WTC11 (cell line): ENCODE data around the gene DHX9. TPM values are rescaled to one million over a fixed set of nuclear protein-coding genes. Genes with fewer than 3 reads are reported as not detected.

Source experiments
- ATAC-seq: fragments of 200-7000 bp; cut with Tn5 transposase; 2 replicates; pipeline ENCODE4 v1.10.0; 2021; ENCODE audit warnings: mild to moderate bottlenecking, moderate library complexity
- CTCF ChIA-PET: fragments of 300-600 bp; sonication (Branson Sonifier 250); formaldehyde crosslinking; loops from one replicate; lab custom pipeline; 2021; ENCODE audit warnings: antibody characterized with exemption; lab: Charles Lee
- POLR2A ChIA-PET: fragments of 350-600 bp; sonication (Branson Sonifier 250); formaldehyde crosslinking; loops from one replicate; lab custom pipeline; 2021; ENCODE audit warnings: antibody characterized with exemption; lab: Charles Lee
- DNase-seq: peaks from one replicate; pipeline ENCODE4 v3.0.0; 2021; ENCODE audit warnings: low spot score
- H3K27ac Mint-ChIP-seq: 2 replicates; pipeline ENCODE4 v1.8.0; 2021; ENCODE audit warnings: mixed read lengths
- H3K27me3 Mint-ChIP-seq: 2 replicates; pipeline ENCODE4 v1.8.0; 2021; ENCODE audit warnings: low read depth, mild to moderate bottlenecking, moderate library complexity, mixed read lengths
- H3K36me3 Mint-ChIP-seq: 2 replicates; pipeline ENCODE4 v1.8.0; 2021; ENCODE audit warnings: mixed read lengths
- H3K4me1 Mint-ChIP-seq: 2 replicates; pipeline ENCODE4 v1.8.0; 2022; ENCODE audit warnings: mixed read lengths
- H3K4me3 Mint-ChIP-seq: 2 replicates; pipeline ENCODE4 v1.8.0; 2021; ENCODE audit warnings: mild to moderate bottlenecking, moderate library complexity, mixed read lengths
- H3K9me3 Mint-ChIP-seq: 2 replicates; pipeline ENCODE4 v1.8.0; 2021; ENCODE audit warnings: mixed read lengths
- ELF4 ChIP-seq: sonication (generic); formaldehyde crosslinking; IDR thresholded peaks from 2 replicates; pipeline ENCODE4 v1.8.1; 2022; ENCODE audit warnings: low read depth, mild to moderate bottlenecking, moderate library complexity, missing genetic modification reagents
- ERG ChIP-seq: fragments of 250-450 bp; sonication (Bioruptor Pico); IDR thresholded peaks from 2 replicates; pipeline ENCODE4 v1.8.0; 2021; ENCODE audit warnings: mild to moderate bottlenecking
- GTF2I ChIP-seq: fragments of 250-450 bp; sonication (Bioruptor Pico); conservative IDR thresholded peaks from 2 replicates; pipeline ENCODE4 v1.4.0; 2021; ENCODE audit warnings: mild to moderate bottlenecking
- MLX ChIP-seq: sonication (generic); formaldehyde crosslinking; IDR thresholded peaks from 2 replicates; pipeline ENCODE4 v1.8.1; 2023; ENCODE audit warnings: mild to moderate bottlenecking, missing genetic modification reagents, moderate library complexity
- MYBL2 ChIP-seq: sonication (generic); formaldehyde crosslinking; IDR thresholded peaks from 2 replicates; pipeline ENCODE4 v1.8.1; 2023; ENCODE audit warnings: mild to moderate bottlenecking, moderate library complexity, missing genetic modification reagents
- NFATC4 ChIP-seq: fragments of 250-450 bp; sonication (Bioruptor Pico); IDR thresholded peaks from 2 replicates; pipeline ENCODE4 v1.9.0; 2021; ENCODE audit warnings: mild to moderate bottlenecking
- NR2C2 ChIP-seq: sonication (generic); formaldehyde crosslinking; IDR thresholded peaks from 2 replicates; pipeline ENCODE4 v1.8.0; 2022; ENCODE audit warnings: mild to moderate bottlenecking, missing genetic modification reagents
- RELA ChIP-seq: sonication (generic); formaldehyde crosslinking; IDR thresholded peaks from 2 replicates; pipeline ENCODE4 v1.8.1; 2022; ENCODE audit warnings: missing genetic modification reagents, mild to moderate bottlenecking, borderline replicate concordance
- SMAD4 ChIP-seq: sonication (generic); formaldehyde crosslinking; IDR thresholded peaks from 2 replicates; pipeline ENCODE4 v1.8.0; 2022; ENCODE audit warnings: mild to moderate bottlenecking, missing genetic modification reagents
- SOX15 ChIP-seq: fragments of 250-450 bp; sonication (Bioruptor Pico); IDR thresholded peaks from 2 replicates; pipeline ENCODE4 v1.9.0; 2021; ENCODE audit warnings: mild to moderate bottlenecking
- TP53 ChIP-seq: sonication (generic); formaldehyde crosslinking; IDR thresholded peaks from 2 replicates; pipeline ENCODE4 v1.8.1; 2023; ENCODE audit warnings: mild to moderate bottlenecking, missing genetic modification reagents
- ZBTB21 ChIP-seq: sonication (generic); formaldehyde crosslinking; IDR thresholded peaks from 2 replicates; pipeline ENCODE4 v1.8.1; 2023; ENCODE audit warnings: mild to moderate bottlenecking, missing genetic modification reagents, borderline replicate concordance
- ZBTB43 ChIP-seq: sonication (generic); formaldehyde crosslinking; IDR thresholded peaks from 2 replicates; pipeline ENCODE4 v1.8.1; 2023; ENCODE audit warnings: mild to moderate bottlenecking, missing genetic modification reagents
- ZMAT4 ChIP-seq: fragments of 250-450 bp; sonication (Bioruptor Pico); IDR thresholded peaks from 2 replicates; pipeline ENCODE4 v1.9.0; 2021; ENCODE audit warnings: mild to moderate bottlenecking
- ZNF232 ChIP-seq: sonication (generic); formaldehyde crosslinking; IDR thresholded peaks from 2 replicates; pipeline ENCODE4 v1.8.0; 2022; ENCODE audit warnings: mild to moderate bottlenecking, missing genetic modification reagents
- ZNF263 ChIP-seq: sonication (generic); formaldehyde crosslinking; IDR thresholded peaks from 2 replicates; pipeline ENCODE4 v1.8.1; 2022; ENCODE audit warnings: low read depth, mild to moderate bottlenecking, moderate library complexity, missing genetic modification reagents
- ZNF425 ChIP-seq: fragments of 250-450 bp; sonication (Bioruptor Pico); conservative IDR thresholded peaks from 2 replicates; pipeline ENCODE4 v1.9.0; 2021; ENCODE audit warnings: mild to moderate bottlenecking
- ZNF532 ChIP-seq: fragments of 250-450 bp; sonication (Bioruptor Pico); IDR thresholded peaks from 2 replicates; pipeline ENCODE4 v1.9.0; 2021; ENCODE audit warnings: mild to moderate bottlenecking, borderline replicate concordance
- total RNA-seq: library from RNA; stranded (reverse); gene quantifications from 3 replicates; pipeline ENCODE4 v1.2.3, GENCODE V29; 2021

DHX9 gene
- total RNA-seq, 1 experiment from 2014 or later, result 280 TPM

GRCh38 chr1:182803846-182804245 is 35.3 kb upstream of the DHX9 start:
- H3K27me3 Mint-ChIP-seq, result no peaks in the 10 kb centered on the region
- no peaks in the 10 kb centered on the region for H3K36me3 Mint-ChIP-seq
- no peak overlapping the region for H3K4me3 Mint-ChIP-seq
- DNase-seq (no peak), ATAC-seq (no peak)
- CTCF ChIA-PET, result interaction anchor here (0.7 to 1.0 kb wide), 2 partner anchors 8 to 17 kb away, joined by 3 to 4 read pairs; no protein-coding TSS in a partner anchor
- peaks cover 23% of the 10 kb centered on the region for H3K4me1 Mint-ChIP-seq
- H3K27ac Mint-ChIP-seq, result no peak overlapping the region
- POLR2A ChIA-PET, result no interaction called here
- TF ChIP-seq ZBTB43 (CRISPR knock-in tag) (no peak), GTF2I (CRISPR knock-in tag) (no peak), RELA (CRISPR knock-in tag) (no peak), NFATC4 (no peak), SOX15 (CRISPR knock-in tag) (no peak), ZNF263 (no peak), TP53 (CRISPR knock-in tag) (no peak), MYBL2 (CRISPR knock-in tag) (no peak), MLX (no peak), SMAD4 (CRISPR knock-in tag) (no peak), ERG (no peak), ELF4 (CRISPR knock-in tag) (no peak), ZMAT4 (CRISPR knock-in tag) (no peak), ZNF532 (no peak), ZNF232 (no peak), ZBTB21 (CRISPR knock-in tag) (no peak), ZNF425 (CRISPR knock-in tag) (no peak), NR2C2 (CRISPR knock-in tag) (no peak)
- H3K9me3 Mint-ChIP-seq, result no peaks in the 10 kb centered on the region
